Karpas-422 (cell line): ENCODE measurements around the gene GAK. TPM values are rescaled to one million over a fixed set of nuclear protein-coding genes. Genes with fewer than 3 reads are reported as not detected.

Experiments
- DNase-seq: peaks from one replicate; pipeline ENCODE4 v3.0.0-alpha.2; 2015
- H2AFZ ChIP-seq: fragments of 200-600 bp; sonication (generic); 2 replicates; pipeline ENCODE4 v1.6.1; 2014; ENCODE audit warnings: antibody characterized with exemption, low read length, mixed read lengths
- H3K27ac ChIP-seq: fragments of 200-600 bp; sonication (generic); 2 replicates; pipeline ENCODE4 v1.5.1; 2014; ENCODE audit warnings: mild to moderate bottlenecking, low read length, moderate library complexity
- H3K27me3 ChIP-seq: fragments of 200-600 bp; sonication (generic); 2 replicates; pipeline ENCODE4 v1.6.1; 2014; ENCODE audit warnings: low read length, mixed read lengths
- H3K36me3 ChIP-seq: fragments of 200-600 bp; sonication (generic); 2 replicates; pipeline ENCODE4 v1.6.1; 2014; ENCODE audit warnings: low read length, mixed read lengths; ENCODE audit not compliant: insufficient read depth
- H3K4me1 ChIP-seq: fragments of 200-600 bp; sonication (generic); 2 replicates; pipeline ENCODE4 v1.6.1; 2014; ENCODE audit warnings: mild to moderate bottlenecking, low read length, mixed read lengths
- H3K4me2 ChIP-seq: fragments of 200-600 bp; sonication (generic); 2 replicates; pipeline ENCODE4 v1.6.1; 2014; ENCODE audit warnings: low read length, low read depth, mild to moderate bottlenecking; ENCODE audit not compliant: poor library complexity, severe bottlenecking
- H3K4me3 ChIP-seq: fragments of 200-600 bp; sonication (generic); 2 replicates; pipeline ENCODE4 v1.5.1; 2014; ENCODE audit warnings: mild to moderate bottlenecking, antibody characterized with exemption, low read length, mixed read lengths
- H3K79me2 ChIP-seq: fragments of 200-600 bp; sonication (generic); 2 replicates; pipeline ENCODE4 v1.6.1; 2014; ENCODE audit warnings: mild to moderate bottlenecking, low read length, mixed read lengths
- H3K9ac ChIP-seq: fragments of 200-600 bp; sonication (generic); 2 replicates; pipeline ENCODE4 v1.6.0; 2014; ENCODE audit warnings: low read length
- H3K9me2 ChIP-seq: fragments of 200-600 bp; sonication (generic), shearing (Covaris generic); replicated peaks from 2 replicates; pipeline ENCODE4 v1.6.0; 2014; ENCODE audit warnings: mild to moderate bottlenecking, low read length, moderate library complexity; ENCODE audit not compliant: insufficient read depth
- H3K9me3 ChIP-seq: fragments of 300-700, 200-600 bp; sonication (generic); 2 replicates; pipeline ENCODE4 v1.6.1; 2014; ENCODE audit warnings: low read length, mixed read lengths
- H4K20me1 ChIP-seq: fragments of 200-600 bp; sonication (generic); 2 replicates; pipeline ENCODE4 v1.6.1; 2014; ENCODE audit warnings: mild to moderate bottlenecking, antibody characterized with exemption, low read length, low read depth; ENCODE audit not compliant: insufficient read depth
- total RNA-seq: library from RNA; depleted of rRNA; stranded (reverse); fragments of >200 nt; shearing (Covaris generic); gene quantifications from 2 replicates; pipeline ENCODE4 v1.2.3, GENCODE V29; 2014; ENCODE audit warnings: low replicate concordance

GAK gene
- total RNA-seq, 1 experiment from 2014 or later, result 48.8 TPM

DNA sequence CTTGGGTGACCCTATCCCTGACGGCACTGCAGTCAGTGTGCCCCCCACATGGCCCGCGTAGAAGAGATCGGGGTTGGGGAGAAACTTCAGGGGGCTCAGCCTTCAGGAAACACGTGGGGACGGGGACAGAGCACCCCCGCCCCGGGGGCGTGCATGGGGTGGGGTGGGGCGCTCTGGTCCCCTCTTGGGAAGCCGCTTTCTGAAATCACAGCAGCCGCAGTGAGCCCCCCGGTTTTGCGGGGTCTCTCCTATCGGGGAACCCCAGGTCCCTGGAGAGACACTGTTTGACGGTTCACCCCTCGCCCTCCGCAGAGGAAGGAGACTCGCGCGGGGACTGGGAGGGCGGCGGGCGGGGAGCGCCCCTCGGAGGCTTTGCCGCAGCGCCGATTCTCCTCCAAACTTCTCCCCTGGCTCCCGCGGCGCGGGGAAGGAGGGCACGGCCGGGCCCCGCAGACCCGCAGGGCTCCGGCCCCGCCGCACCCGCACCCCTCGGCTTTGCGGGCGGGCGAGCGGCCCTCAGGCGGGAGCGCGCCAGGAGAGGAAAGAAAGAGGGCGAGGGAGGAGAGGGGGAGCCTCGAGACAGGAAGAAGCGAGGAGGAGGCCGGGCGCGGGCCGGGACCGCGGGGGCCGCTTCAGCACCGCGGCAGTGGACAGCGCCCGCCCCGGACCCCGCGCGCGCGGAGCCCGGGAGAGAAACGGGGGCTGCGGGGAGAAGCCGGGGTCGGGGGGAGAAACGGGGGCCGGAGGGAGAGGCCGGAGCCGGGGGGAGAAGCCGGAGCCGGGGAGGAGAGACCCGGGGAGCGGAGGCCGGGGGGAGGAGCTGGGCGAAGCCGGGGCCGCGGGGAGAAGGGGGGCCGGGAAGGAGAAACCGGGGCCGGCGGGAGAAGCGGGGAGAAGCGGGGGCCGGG, 106.8 kb downstream of the GAK start:
- no peak overlapping the region for H2AFZ ChIP-seq
- H3K9me2 ChIP-seq, result no peaks in the 10 kb centered on the region
- no peak overlapping the region for H3K4me2 ChIP-seq
- H3K79me2 ChIP-seq, result no peaks in the 10 kb centered on the region
- H3K27ac ChIP-seq, result no peak overlapping the region
- H3K9ac ChIP-seq, result no peak overlapping the region
- H4K20me1 ChIP-seq, result no peaks in the 10 kb centered on the region
- H3K4me1 ChIP-seq, result no peaks in the 10 kb centered on the region
- no peak for DNase-seq
- H3K4me3 ChIP-seq, result no peak overlapping the region
- H3K27me3 ChIP-seq, result no peaks in the 10 kb centered on the region
- H3K36me3 ChIP-seq, result no peaks in the 10 kb centered on the region
- no peaks in the 10 kb centered on the region for H3K9me3 ChIP-seq

DNA sequence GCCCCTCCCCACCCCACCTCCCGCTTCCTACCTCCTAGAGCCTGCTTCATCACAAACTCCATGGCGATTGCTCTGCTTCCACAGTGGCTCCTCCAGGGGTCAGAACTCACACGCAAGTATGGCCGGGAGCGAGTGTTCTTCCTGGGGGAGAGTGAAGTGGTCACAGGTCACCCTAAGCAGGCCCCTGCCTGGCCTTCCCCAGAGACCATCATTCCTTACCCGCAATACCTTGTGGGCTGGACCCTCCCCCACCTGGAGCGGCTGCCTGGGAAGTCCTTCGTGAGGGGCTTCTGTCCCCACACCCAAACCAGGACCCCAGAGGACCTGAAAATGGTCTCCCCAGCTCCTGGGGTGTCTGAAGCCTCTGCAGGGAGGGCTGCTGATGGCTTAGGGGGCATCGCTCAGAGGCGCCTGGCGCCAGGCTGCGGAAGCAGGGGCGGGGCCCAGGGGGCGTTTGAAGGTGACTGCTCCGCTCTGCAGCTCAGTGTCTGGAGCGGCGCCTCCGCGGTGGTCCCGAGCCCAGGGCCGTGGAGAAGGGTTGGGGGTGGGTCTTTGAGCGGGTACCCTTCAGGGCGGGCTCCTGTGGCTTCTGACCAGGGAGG, 107.6 kb downstream of the GAK start:
- H3K4me1 ChIP-seq, result no peaks in the 10 kb centered on the region
- no peaks in the 10 kb centered on the region for H3K27me3 ChIP-seq
- no peak overlapping the region for H3K9ac ChIP-seq
- no peaks in the 10 kb centered on the region for H3K9me3 ChIP-seq
- no peaks in the 10 kb centered on the region for H3K36me3 ChIP-seq
- H2AFZ ChIP-seq, result no peak overlapping the region
- H4K20me1 ChIP-seq, result no peaks in the 10 kb centered on the region
- no peaks in the 10 kb centered on the region for H3K79me2 ChIP-seq
- H3K27ac ChIP-seq, result no peak overlapping the region
- no peak overlapping the region for H3K4me3 ChIP-seq
- H3K9me2 ChIP-seq, result no peaks in the 10 kb centered on the region
- H3K4me2 ChIP-seq, result no peak overlapping the region
- DNase-seq, result no peak

DNA sequence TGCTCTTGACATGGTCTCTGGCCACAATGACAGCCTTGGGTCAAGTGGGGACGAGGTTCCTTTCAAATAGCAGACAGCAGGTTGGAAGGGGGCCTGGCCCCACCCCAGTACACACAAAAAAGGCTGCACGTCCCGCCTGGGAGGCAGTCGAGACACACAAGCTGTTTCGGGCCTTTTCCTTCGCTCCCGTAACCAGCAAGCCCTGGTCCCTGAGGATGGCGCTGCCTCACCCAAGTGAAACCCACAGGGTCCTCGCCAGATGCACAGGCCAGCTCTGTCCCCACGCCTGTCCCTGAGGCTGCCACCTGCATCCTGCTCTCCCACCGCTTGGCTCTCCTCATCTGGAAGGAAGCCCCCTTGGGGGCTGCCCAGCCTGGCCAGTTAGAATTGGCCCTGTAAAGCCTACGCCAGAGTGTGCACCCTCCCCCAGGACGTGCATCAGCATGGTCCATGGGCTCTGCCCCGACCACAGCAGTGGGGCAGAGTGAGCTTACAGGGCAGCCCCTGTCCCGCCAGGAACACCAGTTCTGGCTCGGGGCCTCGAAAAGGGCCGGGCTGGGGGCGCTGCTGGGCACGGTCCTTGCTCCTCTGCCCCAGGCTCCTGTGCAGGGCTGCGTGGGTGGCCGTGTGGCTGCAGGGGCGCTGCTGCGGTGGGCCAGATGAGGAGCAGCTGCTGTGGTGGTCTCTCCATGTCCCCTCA, 108.2 kb downstream of the GAK start:
- Histone ChIP-seq H3K4me3 (no peak overlapping the region), H3K9me2 (no peaks in the 10 kb centered on the region), H3K9ac (no peak overlapping the region), H3K36me3 (no peaks in the 10 kb centered on the region), H2AFZ (no peak overlapping the region), H3K79me2 (no peaks in the 10 kb centered on the region), H3K27ac (no peak overlapping the region), H3K9me3 (no peaks in the 10 kb centered on the region), H3K27me3 (no peaks in the 10 kb centered on the region), H3K4me2 (no peak overlapping the region), H4K20me1 (no peaks in the 10 kb centered on the region), H3K4me1 (no peaks in the 10 kb centered on the region)
- DNase-seq, result no peak

DNA sequence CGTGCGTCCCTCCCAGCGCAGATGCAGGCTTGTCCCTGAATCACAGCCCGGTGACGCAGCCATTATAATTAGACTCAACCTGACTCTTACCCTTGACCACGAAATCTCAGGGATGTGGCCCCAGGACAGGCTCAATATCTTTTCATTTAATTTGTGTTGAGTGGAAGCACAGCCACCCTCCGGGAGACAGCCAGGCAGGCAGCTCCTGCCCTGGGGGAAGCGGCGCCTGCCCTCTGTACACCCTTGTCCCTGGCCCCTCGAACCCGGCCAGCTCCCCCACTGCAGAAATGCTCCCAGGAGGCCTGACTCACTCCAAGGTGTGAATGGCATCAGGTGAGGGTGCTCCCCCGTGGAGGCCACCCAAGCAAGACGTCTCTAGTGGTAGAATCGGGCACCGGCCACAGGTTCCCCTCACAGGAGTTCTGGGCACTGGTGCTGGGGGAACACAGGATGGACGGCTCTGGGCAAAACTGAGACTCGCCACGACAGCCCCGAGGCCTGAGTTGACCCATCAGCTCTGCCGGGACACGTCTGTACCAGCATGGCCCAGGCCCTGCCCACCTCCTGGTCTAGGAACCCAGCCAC, 108.8 kb downstream of the GAK start:
- Histone ChIP-seq H3K79me2 (no peaks in the 10 kb centered on the region), H3K9me2 (no peaks in the 10 kb centered on the region), H3K27me3 (no peaks in the 10 kb centered on the region), H3K27ac (no peak overlapping the region), H3K9me3 (no peaks in the 10 kb centered on the region), H4K20me1 (no peaks in the 10 kb centered on the region), H3K4me2 (no peak overlapping the region), H3K36me3 (no peaks in the 10 kb centered on the region), H3K4me1 (no peaks in the 10 kb centered on the region), H3K4me3 (no peak overlapping the region), H2AFZ (no peak overlapping the region), H3K9ac (no peak overlapping the region)
- no peak for DNase-seq

DNA sequence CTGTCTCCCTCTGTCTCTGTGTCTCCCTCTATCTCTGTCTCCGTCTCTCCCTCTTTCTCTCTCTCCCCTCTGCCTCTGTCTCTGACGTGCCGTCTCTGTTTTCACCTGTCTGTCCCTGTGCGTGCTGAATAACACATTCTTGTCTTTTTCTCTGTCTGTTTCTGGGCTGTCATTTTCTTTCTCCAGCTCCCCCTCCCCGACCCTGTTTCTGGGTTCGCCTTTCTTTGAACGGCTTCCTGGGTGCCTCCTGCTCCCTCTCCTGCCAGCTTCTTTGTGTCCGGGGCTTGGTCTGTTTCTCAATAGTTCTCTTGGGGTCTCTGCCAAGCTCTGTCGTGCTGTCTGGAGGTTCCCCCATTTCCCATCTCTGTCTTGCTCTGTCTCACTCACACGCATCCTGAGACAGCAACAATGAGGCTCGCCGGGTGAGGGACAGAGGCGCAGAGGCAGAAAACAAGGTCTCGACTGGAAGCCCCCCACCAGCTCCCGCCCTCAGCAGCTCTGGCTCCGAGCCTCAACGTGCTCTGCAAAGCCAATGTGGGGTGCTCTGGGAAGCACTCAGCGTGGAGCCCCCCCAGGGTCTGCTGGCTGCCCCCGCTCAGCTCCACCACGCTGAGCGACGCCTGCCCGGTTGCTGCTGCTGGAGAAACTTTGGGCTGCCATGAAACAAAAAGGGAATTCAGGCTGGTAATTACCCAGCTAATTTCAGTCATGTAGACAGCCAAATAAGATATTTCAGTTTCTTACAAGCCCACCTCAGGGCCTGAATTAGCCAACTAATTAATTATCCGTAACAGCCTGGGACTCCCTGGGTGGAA, 109.5 kb downstream of the GAK start:
- Histone ChIP-seq H3K4me3 (no peak overlapping the region), H3K79me2 (no peaks in the 10 kb centered on the region), H3K9me2 (no peaks in the 10 kb centered on the region), H3K27ac (no peak overlapping the region), H4K20me1 (no peaks in the 10 kb centered on the region), H3K4me2 (no peak overlapping the region), H2AFZ (no peak overlapping the region), H3K9me3 (no peaks in the 10 kb centered on the region), H3K36me3 (no peaks in the 10 kb centered on the region), H3K9ac (no peak overlapping the region), H3K27me3 (no peaks in the 10 kb centered on the region), H3K4me1 (no peaks in the 10 kb centered on the region)
- DNase-seq, result no peak

DNA sequence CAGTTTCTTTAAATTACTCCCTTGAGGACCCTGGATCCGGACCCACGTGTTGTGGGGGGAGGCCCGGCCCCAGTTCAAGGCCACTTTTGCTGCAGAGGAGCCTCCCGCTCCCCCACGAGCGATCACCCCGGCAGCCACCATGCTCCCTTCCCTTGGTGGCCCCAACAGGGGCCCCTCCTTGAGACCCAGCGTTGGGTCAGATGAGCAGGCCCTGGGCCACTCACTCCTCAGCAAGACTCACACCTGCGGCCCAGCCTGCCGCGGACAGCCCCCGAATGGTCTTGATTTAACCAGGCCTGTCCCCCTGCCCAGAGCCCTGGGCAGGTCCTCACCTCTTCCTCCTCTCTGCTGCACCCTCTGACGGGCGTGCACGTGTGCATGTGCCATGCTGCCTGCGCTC, 110.5 kb downstream of the GAK start:
- no peak overlapping the region for H3K4me2 ChIP-seq
- no peaks in the 10 kb centered on the region for H3K27me3 ChIP-seq
- H3K79me2 ChIP-seq, result no peaks in the 10 kb centered on the region
- H3K9ac ChIP-seq, result no peak overlapping the region
- H3K4me3 ChIP-seq, result no peak overlapping the region
- H3K36me3 ChIP-seq, result no peaks in the 10 kb centered on the region
- H3K27ac ChIP-seq, result no peak overlapping the region
- no peaks in the 10 kb centered on the region for H3K9me3 ChIP-seq
- no peak for DNase-seq
- H4K20me1 ChIP-seq, result no peaks in the 10 kb centered on the region
- no peaks in the 10 kb centered on the region for H3K4me1 ChIP-seq
- H2AFZ ChIP-seq, result no peak overlapping the region
- H3K9me2 ChIP-seq, result no peaks in the 10 kb centered on the region

DNA sequence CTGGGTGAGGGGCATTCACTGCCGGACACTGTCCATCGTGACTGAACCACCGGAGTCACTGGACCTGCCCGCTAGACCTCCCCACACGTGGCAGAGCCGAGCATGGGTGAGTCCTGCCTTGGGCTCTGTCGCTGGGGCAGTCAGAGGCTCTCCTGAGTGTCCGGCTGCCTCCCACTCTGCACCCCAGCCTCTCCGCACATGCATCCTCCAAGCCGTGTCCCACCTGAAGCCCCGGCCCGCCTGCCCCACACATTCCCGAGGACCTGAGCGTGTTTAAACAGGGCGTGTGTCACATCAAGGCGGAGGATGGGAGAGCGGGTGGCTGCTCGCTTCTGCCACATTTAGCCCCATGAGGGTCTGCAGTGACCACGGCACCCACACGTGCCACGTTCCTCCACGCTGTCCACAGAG, 110.9 kb downstream of the GAK start:
- Histone ChIP-seq H3K36me3 (no peaks in the 10 kb centered on the region), H3K9me3 (no peaks in the 10 kb centered on the region), H3K9ac (no peak overlapping the region), H3K79me2 (no peaks in the 10 kb centered on the region), H3K4me1 (no peaks in the 10 kb centered on the region), H3K27ac (no peak overlapping the region), H3K9me2 (no peaks in the 10 kb centered on the region), H3K27me3 (no peaks in the 10 kb centered on the region), H4K20me1 (no peaks in the 10 kb centered on the region), H2AFZ (no peak overlapping the region), H3K4me3 (no peak overlapping the region), H3K4me2 (no peak overlapping the region)
- no peak for DNase-seq
